ENCODE measurements around the gene AKR1D1. TPM values are rescaled to one million over a fixed set of nuclear protein-coding genes. Genes with fewer than 3 reads are reported as not detected.

AKR1D1 gene
- total and polyA plus RNA-seq, 2 donors (not counting 3 experiments of a cell fraction or from before 2014, with no cell fraction given): not detected

DNA sequence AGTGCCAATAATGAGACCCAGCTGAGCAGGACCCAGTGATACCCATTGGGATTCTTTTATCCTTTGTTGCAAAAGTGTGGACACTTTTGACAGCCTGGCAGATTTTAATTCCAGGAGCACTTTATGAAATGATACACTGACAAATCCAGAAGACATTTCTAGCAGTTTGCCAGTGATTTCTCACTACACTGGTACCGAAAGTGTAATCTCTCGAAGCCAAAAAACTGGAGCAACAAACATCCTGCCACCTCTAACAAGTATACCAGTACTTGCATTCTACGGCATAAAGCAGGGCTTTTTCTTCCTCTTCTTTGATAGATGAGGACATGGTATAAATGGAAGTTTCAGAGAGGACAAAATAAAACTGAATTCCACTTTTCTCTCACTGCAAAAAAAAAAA lies 28.4 kb upstream of the AKR1D1 start:
- H3K79me2 ChIP-seq (ENCODE audit: control insufficient read depth, insufficient read depth, low read length): no peaks in the 10 kb centered on the region
- DNase-seq (ENCODE audit: low read depth, low spot score) (no peak), FAIRE-seq (no peak)
- dilution Hi-C loops (cut with MboI; ENCODE audit: extremely low pct_ligation_motif_present, low sequenced_read_pairs): no loop called here
- CTCF ChIA-PET: no interaction called here
- no peak overlapping the region for H2AFZ ChIP-seq (ENCODE audit: low read depth, low read length)
- no TSS peak for BruUV-seq (replicated peaks)
- H3K4me2 ChIP-seq (ENCODE audit: insufficient read depth, low read length): no peak overlapping the region
- POLR2A ChIA-PET: no interaction called here
- H3K27me3 ChIP-seq (ENCODE audit: control insufficient read depth in 2 of 2, insufficient read depth in 2 of 2, low read length in 2 of 2): no peaks in the 10 kb centered on the region
- no peaks in the 10 kb centered on the region for H3K4me1 ChIP-seq (ENCODE audit: control insufficient read depth, extremely low read depth, insufficient read depth, low read length)
- no peak overlapping the region for H3K4me3 ChIP-seq (replicated peaks in 1 of 3; ENCODE audit: insufficient read depth in 1 of 3, low read depth in 1 of 3, low read length in 3 of 3)
- no peaks in the 10 kb centered on the region for H3K36me3 ChIP-seq (ENCODE audit: control insufficient read depth in 2 of 2, extremely low read depth in 1 of 2, insufficient read depth in 2 of 2, low read length in 2 of 2)
- H3K9me1 ChIP-seq (replicated peaks; ENCODE audit: control insufficient read depth, extremely low read depth, insufficient read depth, low read length): no peaks in the 10 kb centered on the region
- intact Hi-C loops (cut with micrococcal nuclease): no loop called here
- no peak overlapping the region for H3K27ac ChIP-seq (ENCODE audit: insufficient read depth, low read depth, low read length)
- no peak overlapping the region for H3K9ac ChIP-seq (replicated peaks; ENCODE audit: extremely low read depth, insufficient read depth, low read length)
- TF ChIP-seq FOS (IDR thresholded peaks at IDR 0.05; ENCODE audit: borderline replicate concordance, insufficient read depth, low read length) (no peak), MYC (IDR thresholded peaks at IDR 0.05; ENCODE audit: low read depth, low read length) (no peak), POLR2A (IDR thresholded peaks at IDR 0.05; ENCODE audit: low read depth, low read length) (no peak), EZH2 (IDR thresholded peaks at IDR 0.05; ENCODE audit: borderline replicate concordance, low read depth, low read length, severe bottlenecking) (no peak), GATA2 (IDR thresholded peaks at IDR 0.05; ENCODE audit: insufficient read depth, insufficient read length, low read depth, low read length) (no peak), POLR2AphosphoS5 (IDR thresholded peaks at IDR 0.05; ENCODE audit: insufficient read depth, low read depth, low read length) (no peak), JUN (IDR thresholded peaks at IDR 0.05; ENCODE audit: borderline replicate concordance, insufficient read depth, insufficient read length, low read depth) (no peak)
- TF ChIP-seq, protein P1, sequence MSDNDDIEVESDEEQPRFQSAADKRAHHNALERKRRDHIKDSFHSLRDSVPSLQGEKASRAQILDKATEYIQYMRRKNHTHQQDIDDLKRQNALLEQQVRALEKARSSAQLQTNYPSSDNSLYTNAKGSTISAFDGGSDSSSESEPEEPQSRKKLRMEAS (IDR thresholded peaks at IDR 0.05; ENCODE audit: insufficient read depth, insufficient read length): no peak
- TF ChIP-seq, protein P2, sequence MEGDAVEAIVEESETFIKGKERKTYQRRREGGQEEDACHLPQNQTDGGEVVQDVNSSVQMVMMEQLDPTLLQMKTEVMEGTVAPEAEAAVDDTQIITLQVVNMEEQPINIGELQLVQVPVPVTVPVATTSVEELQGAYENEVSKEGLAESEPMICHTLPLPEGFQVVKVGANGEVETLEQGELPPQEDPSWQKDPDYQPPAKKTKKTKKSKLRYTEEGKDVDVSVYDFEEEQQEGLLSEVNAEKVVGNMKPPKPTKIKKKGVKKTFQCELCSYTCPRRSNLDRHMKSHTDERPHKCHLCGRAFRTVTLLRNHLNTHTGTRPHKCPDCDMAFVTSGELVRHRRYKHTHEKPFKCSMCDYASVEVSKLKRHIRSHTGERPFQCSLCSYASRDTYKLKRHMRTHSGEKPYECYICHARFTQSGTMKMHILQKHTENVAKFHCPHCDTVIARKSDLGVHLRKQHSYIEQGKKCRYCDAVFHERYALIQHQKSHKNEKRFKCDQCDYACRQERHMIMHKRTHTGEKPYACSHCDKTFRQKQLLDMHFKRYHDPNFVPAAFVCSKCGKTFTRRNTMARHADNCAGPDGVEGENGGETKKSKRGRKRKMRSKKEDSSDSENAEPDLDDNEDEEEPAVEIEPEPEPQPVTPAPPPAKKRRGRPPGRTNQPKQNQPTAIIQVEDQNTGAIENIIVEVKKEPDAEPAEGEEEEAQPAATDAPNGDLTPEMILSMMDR (IDR thresholded peaks at IDR 0.05; ENCODE audit: extremely low read depth in 1 of 2, insufficient read depth in 1 of 2, low read depth in 1 of 2, low read length in 2 of 2): no peak
- H4K20me1 ChIP-seq (replicated peaks; ENCODE audit: control insufficient read depth, extremely low read depth, insufficient read depth, low read length): no peaks in the 10 kb centered on the region
- H3K9me3 ChIP-seq (replicated peaks; ENCODE audit: control insufficient read depth, insufficient read depth, low read length): no peaks in the 10 kb centered on the region
